HUES64 (cell line): ENCODE results near the gene ZBTB49.
"Not testable (repeated sequence)": the region's sequence is repeated elsewhere in the genome, so short reads cannot be mapped to it uniquely, and the experiment has no call there.

Source experiments
- H3K27ac ChIP-seq: 2 replicates; pipeline ENCODE4 v1.7.0; 2013; ENCODE audit warnings: low read depth, low read length, inconsistent platforms
- H3K27me3 ChIP-seq: 2 replicates; pipeline ENCODE4 v1.6.1; 2013; ENCODE audit warnings: mild to moderate bottlenecking, low read length; ENCODE audit not compliant: insufficient read depth
- H3K36me3 ChIP-seq: 2 replicates; pipeline ENCODE4 v1.6.1; 2013; ENCODE audit warnings: mild to moderate bottlenecking, low read length; ENCODE audit not compliant: insufficient read depth
- H3K4me1 ChIP-seq: 2 replicates; pipeline ENCODE4 v1.6.1; 2013; ENCODE audit warnings: mild to moderate bottlenecking, low read length, moderate library complexity; ENCODE audit not compliant: insufficient read depth
- H3K4me3 ChIP-seq: 2 replicates; pipeline ENCODE4 v1.5.1; 2013; ENCODE audit warnings: mild to moderate bottlenecking, low read length, moderate library complexity
- H3K9ac ChIP-seq: 2 replicates; pipeline ENCODE4 v1.6.1; 2013; ENCODE audit warnings: mild to moderate bottlenecking, low read depth, low read length
- H3K9me3 ChIP-seq: 2 replicates; pipeline ENCODE4 v1.6.1; 2013; ENCODE audit warnings: low read depth, low read length; ENCODE audit not compliant: insufficient read depth
- WGBS: fragments of 150-250, 120-280 bp; methylation state at CpG from one replicate; pipeline ENCODE4 v1.1.7; 2013; ENCODE audit warnings: missing lambda C conversion rate; 5-methylcytosine and 5-hydroxymethylcytosine counted together

The ZBTB49 gene

DNA sequence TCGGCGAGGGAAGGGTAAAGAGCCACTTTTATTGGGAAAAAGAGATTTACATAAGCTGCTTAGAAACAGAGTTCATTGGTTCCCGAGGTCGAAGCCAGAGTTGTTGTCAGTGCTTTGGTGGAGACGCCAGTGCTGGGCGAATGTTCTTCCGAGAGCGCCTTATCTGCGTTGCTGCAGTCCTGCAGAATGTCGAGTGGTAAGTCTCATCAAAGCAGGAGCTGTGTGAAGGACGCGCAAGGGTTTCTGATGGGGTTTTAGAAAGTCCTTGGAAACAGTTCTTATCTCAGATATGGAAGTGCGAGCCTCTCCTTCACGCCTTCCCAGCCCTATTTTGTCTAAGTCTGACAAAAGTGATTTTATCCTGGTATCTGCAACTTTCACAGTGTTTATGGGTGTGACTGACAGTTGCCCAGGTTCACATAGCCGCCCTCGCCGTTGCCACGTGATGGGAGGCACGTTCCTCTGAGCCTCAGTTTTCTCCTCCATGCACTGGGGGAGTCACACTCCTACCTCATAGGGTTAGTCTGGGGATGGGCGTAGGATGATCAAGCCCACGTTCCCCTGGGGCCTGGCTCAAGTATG lies 49.5 kb downstream of the ZBTB49 start:
- H3K9ac ChIP-seq = no peak overlapping the region
- no peaks in the 10 kb centered on the region for H3K9me3 ChIP-seq
- H3K4me3 ChIP-seq = no peak overlapping the region
- no peaks in the 10 kb centered on the region for H3K27me3 ChIP-seq
- H3K27ac ChIP-seq = no peak overlapping the region
- no peaks in the 10 kb centered on the region for H3K4me1 ChIP-seq
- H3K36me3 ChIP-seq = no peaks in the 10 kb centered on the region
- 87% methylated on average over 21 of the region's 21 CpGs for WGBS

- H3K36me3 ChIP-seq = no peaks in the 10 kb centered on the region
- no peak overlapping the region for H3K4me3 ChIP-seq
- WGBS = 93% methylated on average over 9 of the region's 9 CpGs
- no peaks in the 10 kb centered on the region for H3K9me3 ChIP-seq
- no peaks in the 10 kb centered on the region for H3K4me1 ChIP-seq
- H3K27me3 ChIP-seq = no peaks in the 10 kb centered on the region; the same call in 1 of the 2 replicates
- no peak overlapping the region for H3K9ac ChIP-seq
- no peak overlapping the region for H3K27ac ChIP-seq
Measured at GRCh38 chr4:4341861-4342650, 52.0 kb downstream of the ZBTB49 start.

DNA sequence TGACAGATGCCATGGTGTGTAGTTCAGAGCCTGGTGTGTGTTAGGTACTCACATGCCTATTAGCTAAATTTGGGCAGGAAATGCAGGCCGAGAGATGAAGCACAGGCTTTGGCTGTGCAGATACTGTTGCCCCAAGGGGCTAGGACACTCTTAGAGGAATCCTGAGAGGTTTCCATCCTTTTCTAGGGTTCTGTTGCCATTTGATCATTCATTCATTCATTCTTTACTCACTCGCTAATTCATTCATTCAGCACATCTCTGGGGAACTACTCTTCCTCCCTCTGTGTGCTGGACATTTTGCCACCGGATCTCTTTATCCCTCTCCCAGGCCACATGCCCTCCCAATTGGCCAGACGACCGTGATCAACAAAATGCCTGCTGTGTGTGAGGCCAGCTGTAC lies 53.0 kb downstream of the ZBTB49 start:
- H3K9ac ChIP-seq = no peak overlapping the region
- WGBS = 95% methylated on average over 5 of the region's 5 CpGs
- H3K4me3 ChIP-seq = no peak overlapping the region
- H3K9me3 ChIP-seq = no peaks in the 10 kb centered on the region
- H3K27me3 ChIP-seq = no peaks in the 10 kb centered on the region; the same call in 1 of the 2 replicates
- H3K27ac ChIP-seq = no peak overlapping the region
- 0 out of 2 replicates have a peak, but pooled peaks cover 6% of the 10 kb centered on the region for H3K4me1 ChIP-seq
- no peaks in the 10 kb centered on the region for H3K36me3 ChIP-seq

- WGBS = 91% methylated on average over 13 of the region's 14 CpGs
- H3K9ac ChIP-seq = no peak overlapping the region
- no peaks in the 10 kb centered on the region; the same call in 1 of the 2 replicates for H3K27me3 ChIP-seq
- H3K4me1 ChIP-seq = 0 out of 2 replicates have a peak, but pooled peaks cover 6% of the 10 kb centered on the region
- H3K4me3 ChIP-seq = no peak overlapping the region
- H3K36me3 ChIP-seq = no peaks in the 10 kb centered on the region
- H3K9me3 ChIP-seq = no peaks in the 10 kb centered on the region
- H3K27ac ChIP-seq = no peak overlapping the region
Measured at GRCh38 chr4:4344915-4345527, 55.0 kb downstream of the ZBTB49 start.

GRCh38 chr4:4347585-4347984 lies 57.5 kb downstream of the ZBTB49 start:
- WGBS = 33% methylated on average over 1 of the region's 1 CpG
- no peak overlapping the region for H3K27ac ChIP-seq

GRCh38 chr4:4348585-4348984 lies 58.5 kb downstream of the ZBTB49 start:
- not testable (repeated sequence) for H3K9me3 ChIP-seq
- 83% methylated on average over 9 of the region's 9 CpGs for WGBS

More at GRCh38 chr4:4347585-4347984, 57.5 kb downstream of the ZBTB49 start:
- no peak overlapping the region for H3K9ac ChIP-seq
- 0 out of 2 replicates have a peak, but pooled peaks cover 6% of the 10 kb centered on the region for H3K4me1 ChIP-seq
- no peaks in the 10 kb centered on the region for H3K36me3 ChIP-seq
- no peaks in the 10 kb centered on the region for H3K9me3 ChIP-seq
- no peak overlapping the region for H3K4me3 ChIP-seq
- H3K27me3 ChIP-seq = no peaks in the 10 kb centered on the region; the same call in 1 of the 2 replicates

DNA sequence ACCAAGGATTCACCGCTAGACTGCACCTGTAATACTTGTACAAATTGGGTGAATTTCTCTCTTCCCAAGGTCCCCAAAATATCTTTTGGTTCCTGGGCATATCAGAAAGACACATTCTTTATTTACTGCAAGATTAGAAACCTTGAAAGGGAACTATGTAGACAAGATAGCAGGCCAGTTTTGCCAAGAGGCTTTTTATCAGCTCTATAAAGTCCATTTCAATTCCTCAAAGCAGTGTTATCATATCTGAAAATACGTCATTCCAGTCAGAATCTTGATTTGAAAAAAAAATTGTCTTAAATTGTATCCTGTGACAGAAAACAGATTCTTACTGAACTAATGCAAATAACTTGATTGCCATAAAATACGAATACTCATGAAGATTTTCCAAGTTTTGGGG lies 59.8 kb downstream of the ZBTB49 start:
- no peaks in the 10 kb centered on the region for H3K9me3 ChIP-seq
- H3K4me3 ChIP-seq = no peak overlapping the region
- H3K27ac ChIP-seq = no peak overlapping the region
- no peaks in the 10 kb centered on the region; the same call in 1 of the 2 replicates for H3K27me3 ChIP-seq
- no peaks in the 10 kb centered on the region for H3K36me3 ChIP-seq
- WGBS = 89% methylated on average over 3 of the region's 3 CpGs
- H3K9ac ChIP-seq = no peak overlapping the region
- 0 out of 2 replicates have a peak, but pooled peaks cover 6% of the 10 kb centered on the region for H3K4me1 ChIP-seq

More at GRCh38 chr4:4348585-4348984, 58.5 kb downstream of the ZBTB49 start:
- not testable (repeated sequence) for H3K4me1 ChIP-seq, H3K4me3 ChIP-seq, H3K9ac ChIP-seq, H3K27me3 ChIP-seq, H3K36me3 ChIP-seq, H3K27ac ChIP-seq

GRCh38 chr4:4350909-4351308 lies 60.9 kb downstream of the ZBTB49 start:
- Histone ChIP-seq H3K27me3 (no peaks in the 10 kb centered on the region), H3K36me3 (no peaks in the 10 kb centered on the region), H3K9ac (no peak overlapping the region), H3K4me3 (no peak overlapping the region), H3K27ac (no peak overlapping the region), H3K9me3 (no peaks in the 10 kb centered on the region), H3K4me1 (0 out of 2 replicates have a peak, but pooled peaks cover 6% of the 10 kb centered on the region)
- WGBS = 91% methylated on average over 4 of the region's 4 CpGs

GRCh38 chr4:4355302-4355701 lies 65.3 kb downstream of the ZBTB49 start:
- Histone ChIP-seq H3K9ac (no peak overlapping the region), H3K9me3 (no peaks in the 10 kb centered on the region), H3K36me3 (no peaks in the 10 kb centered on the region), H3K4me3 (no peak overlapping the region), H3K4me1 (peaks cover 7% of the 10 kb centered on the region; the same call in 1 of the 2 replicates), H3K27ac (no peak overlapping the region), H3K27me3 (no peaks in the 10 kb centered on the region)
- WGBS = 55% methylated on average over 1 of the region's 1 CpG

DNA sequence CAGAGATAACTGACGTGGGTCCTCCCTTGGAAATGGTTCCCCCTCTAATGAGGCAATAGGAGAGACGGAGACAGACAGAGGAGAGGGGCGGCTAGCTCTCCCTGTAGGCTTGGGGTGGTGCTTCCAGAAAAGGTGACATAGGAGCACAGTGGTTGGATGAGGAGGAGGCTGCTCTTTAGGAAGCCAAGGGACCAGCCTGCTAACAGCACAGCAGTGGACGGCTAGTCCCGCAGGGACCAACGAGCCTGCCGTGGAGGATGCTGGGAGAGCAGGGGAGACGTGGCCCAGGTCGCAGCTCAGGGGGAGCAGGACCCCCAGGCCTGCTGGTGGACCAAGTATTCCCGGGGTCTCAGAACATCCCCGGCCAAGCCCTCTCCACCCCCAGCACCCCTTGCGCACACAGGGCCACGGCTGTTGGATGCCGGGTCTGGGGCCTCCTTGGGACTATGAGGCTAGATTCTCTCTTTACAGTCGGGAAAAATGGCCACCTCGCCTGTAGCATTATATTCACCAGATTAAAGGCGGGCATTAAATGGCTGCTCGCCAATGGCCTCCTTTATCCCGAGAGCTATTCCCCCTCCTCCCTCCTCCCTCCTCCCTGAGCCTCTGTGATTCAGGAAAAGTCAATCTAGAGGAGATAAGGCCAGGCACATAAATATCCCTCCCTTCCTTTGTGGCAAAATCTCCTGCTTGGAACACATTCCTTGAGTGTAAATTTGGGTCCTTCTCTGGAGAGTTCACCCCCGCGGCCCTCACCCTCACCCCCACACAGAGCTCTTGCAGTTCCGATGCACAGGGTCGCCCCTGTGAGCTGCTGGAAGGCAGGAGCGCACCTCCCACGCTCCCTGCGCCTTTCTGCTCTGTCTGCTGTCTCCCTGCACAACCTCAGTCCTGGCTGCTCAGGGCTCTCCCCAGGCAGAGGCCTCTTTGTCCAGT lies 66.3 kb downstream of the ZBTB49 start:
- H3K27me3 ChIP-seq = no peaks in the 10 kb centered on the region
- H3K9me3 ChIP-seq = no peaks in the 10 kb centered on the region
- 90% methylated on average over 26 of the region's 26 CpGs for WGBS
- H3K4me3 ChIP-seq = no peak overlapping the region
- no peak overlapping the region for H3K9ac ChIP-seq
- no peaks in the 10 kb centered on the region for H3K36me3 ChIP-seq
- H3K27ac ChIP-seq = no peak overlapping the region
- peaks cover 7% of the 10 kb centered on the region; the same call in 1 of the 2 replicates for H3K4me1 ChIP-seq
